Germinal center (tissue), 1 donor: Measurements from ENCODE around the gene ZBTB18.

Experiments
- DNase-seq: peaks from one replicate; pipeline ENCODE4 v3.0.0; 2012; ENCODE audit warnings: mixed read lengths, low spot score

Gene ZBTB18

DNA sequence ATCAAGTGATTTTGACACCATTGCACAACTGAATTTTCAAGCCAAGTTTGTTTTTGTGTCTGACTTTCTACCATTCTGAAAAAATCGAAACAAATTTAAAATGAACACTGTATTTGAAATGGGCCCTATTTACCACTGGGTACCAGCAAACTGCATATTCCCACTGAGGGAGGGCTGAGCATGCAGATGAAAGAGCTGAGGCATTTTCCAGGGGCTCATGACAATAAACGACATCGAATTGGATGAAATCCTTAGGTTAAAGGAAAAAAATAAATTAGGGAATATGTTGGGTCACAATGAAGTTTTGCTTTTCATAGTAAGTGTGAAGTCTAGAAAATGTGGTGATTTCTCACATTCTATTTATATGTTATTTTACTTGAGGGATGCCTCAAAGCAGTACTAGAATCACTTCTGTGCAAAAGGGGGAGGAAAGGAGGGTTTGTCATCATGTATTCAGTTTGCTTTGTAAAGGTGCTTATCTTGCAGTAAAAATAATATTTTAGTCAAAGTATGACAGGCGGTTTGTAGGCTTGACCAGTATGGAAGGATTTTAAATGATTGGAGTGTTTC lies 11.2 kb downstream of the ZBTB18 start:
- no peak for DNase-seq

GRCh38 chr1:244063498-244063897 lies 12.4 kb downstream of the ZBTB18 start:
- no peak for DNase-seq

DNA sequence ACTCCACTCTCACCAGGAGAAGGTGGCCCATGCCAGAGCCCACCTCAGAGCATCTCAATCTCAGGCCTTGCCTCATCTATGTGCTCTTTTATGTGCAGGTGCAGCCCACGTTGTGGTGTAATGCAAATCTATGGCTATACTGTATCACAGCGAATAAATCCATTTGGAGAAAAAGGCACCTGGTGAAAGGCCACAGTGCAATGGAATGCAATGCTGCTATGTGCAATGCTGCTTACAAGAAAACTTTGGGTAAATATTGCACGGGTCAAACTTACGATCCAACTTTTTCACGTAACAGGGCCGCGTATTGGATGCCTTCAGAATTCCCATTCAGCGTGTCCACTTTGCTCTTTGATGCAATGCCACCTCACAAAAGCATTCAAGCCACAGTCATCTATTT lies 13.5 kb downstream of the ZBTB18 start:
- no peak for DNase-seq

GRCh38 chr1:244065063-244065793 lies 14.1 kb downstream of the ZBTB18 start:
- no peak for DNase-seq

DNA sequence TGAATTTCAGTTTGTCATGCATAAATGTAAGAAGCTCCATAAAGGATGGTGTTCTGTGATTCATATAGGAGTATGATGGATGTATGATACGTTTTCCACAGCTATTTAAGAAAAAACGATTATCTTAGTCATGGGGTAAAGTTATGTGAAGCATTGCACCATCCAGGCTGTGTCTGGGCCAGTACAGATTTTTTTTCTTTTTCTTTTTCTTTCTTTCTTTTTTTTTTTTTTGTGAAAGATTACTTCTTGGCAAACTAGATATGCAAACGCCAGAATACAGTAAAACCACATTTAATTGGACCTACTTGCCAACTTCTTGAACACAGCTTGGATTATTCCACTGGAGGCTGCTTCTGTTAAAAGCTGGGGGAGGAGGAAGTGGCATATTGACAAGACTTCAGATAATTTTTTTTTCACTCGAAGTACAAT lies 14.9 kb downstream of the ZBTB18 start:
- DNase-seq, result no peak

GRCh38 chr1:244066954-244067716 lies 16.1 kb downstream of the ZBTB18 start:
- DNase-seq, result no peak

- no peak for DNase-seq
Measured at GRCh38 chr1:244067893-244068292, 16.8 kb downstream of the ZBTB18 start.

DNA sequence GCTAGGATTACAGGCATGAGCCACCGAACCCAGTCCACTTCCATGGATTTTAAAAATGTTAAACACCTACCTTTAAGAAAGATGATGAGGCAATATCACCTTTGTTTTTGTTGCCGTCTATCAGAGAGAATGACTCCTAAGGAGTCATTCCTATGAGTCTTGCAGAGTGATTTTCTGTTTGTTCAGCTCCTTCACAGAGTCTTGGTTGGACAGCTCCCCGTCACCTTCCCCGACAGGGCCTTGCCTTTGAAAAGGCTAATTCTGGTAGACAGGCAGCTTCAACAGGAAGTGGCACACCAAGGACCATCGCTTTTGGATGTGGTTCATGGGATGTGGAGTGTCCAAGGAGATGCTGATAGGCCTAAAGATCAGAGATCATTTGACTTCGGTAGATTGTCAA lies 17.5 kb downstream of the ZBTB18 start:
- DNase-seq, result no peak

GRCh38 chr1:244069326-244069898 lies 18.3 kb downstream of the ZBTB18 start:
- DNase-seq, result no peak

GRCh38 chr1:244074559-244075171 lies 23.6 kb downstream of the ZBTB18 start:
- DNase-seq, result peak; percentile 43

GRCh38 chr1:244075247-244075722 lies 24.2 kb downstream of the ZBTB18 start:
- DNase-seq, result peak; percentile 24

- DNase-seq, result no peak
Measured at GRCh38 chr1:244076740-244077139, 25.7 kb downstream of the ZBTB18 start.

DNA sequence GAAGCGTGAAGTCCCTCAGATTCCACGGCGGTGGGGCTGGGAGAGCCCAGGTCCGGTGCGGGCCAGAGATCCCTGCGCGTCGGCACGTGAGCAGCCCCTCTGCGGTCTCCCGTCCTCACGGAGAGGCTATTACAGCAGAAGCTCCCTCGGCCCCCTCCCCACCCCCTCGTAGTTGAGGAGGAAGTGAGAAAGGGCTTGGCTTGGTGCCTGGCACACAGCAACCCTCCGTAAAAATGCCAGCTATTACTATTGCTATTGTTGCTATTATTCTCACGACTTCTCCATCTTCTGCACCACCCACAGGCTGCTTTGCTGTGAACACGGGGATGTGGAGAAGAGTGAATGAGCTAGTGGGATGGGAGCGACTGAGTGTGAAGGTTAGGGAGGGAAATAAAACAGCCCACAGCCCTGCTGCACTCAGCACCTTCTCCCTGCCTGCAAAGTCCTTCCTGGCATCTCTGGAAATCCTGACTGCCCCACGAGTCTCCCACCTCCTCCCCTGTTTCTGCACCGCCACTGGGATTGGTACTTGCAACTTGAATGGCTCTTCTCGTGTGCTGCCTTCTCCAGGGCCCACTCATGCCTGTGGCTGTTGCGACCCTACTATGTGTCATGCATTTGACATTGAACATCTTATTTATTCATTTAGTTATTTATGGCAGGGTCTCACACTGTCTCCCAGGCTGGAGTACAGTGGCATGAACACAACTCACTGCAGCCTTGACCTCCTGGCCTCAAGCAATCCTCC lies 26.6 kb downstream of the ZBTB18 start:
- DNase-seq, result no peak

DNA sequence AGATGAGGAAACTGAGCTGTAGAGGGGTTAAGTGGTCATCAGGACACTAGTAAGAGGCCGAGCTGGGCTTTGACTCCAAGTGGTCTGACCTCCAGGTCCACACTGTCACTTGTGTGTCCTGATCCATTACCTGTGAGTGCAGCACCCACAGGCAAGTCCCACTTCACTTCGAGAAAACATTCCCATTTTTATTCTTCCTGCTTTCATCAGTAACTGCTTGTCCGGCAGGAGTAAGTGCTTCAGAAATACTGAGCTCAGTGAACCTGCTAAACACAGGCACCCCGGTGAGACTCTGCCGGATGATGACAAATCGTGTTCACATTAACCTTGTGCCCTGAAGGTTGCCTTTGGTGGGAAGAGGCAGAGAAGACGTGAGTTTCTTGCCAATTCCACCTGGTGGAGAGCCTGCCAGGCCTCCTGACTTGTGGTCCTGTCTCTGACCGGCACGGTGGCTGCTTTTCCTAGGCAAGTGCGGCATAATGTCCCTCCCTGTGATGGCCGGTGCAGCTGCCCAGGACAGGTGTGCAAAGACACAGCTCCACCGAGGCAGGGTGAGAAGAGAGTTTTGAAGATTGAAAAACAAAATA lies 29.4 kb downstream of the ZBTB18 start:
- DNase-seq, result no peak

- no peak for DNase-seq
Measured at GRCh38 chr1:244082969-244083368, 31.9 kb downstream of the ZBTB18 start.

- DNase-seq, result no peak
Measured at GRCh38 chr1:244083383-244083943, 32.4 kb downstream of the ZBTB18 start.

DNA sequence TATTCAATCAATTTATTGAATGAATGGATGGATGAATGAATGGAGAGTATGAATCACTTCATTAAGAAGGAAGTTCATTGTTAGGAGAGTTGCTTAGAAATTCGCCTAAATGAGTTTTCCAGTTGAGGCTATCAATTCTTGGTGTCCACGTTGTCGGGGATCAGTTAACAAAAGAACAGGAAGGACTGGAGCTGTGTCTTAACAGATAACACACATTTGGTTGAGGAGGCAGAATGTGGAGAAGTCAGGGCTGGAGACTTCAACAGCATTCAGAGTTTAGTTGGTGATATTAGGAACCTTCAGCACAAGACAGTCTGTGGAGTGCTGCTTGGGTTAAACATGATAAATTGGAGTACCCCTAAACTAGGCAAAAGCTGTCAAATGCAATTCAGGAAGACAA lies 33.7 kb downstream of the ZBTB18 start:
- no peak for DNase-seq

- no peak for DNase-seq
Measured at GRCh38 chr1:244085891-244086290, 34.8 kb downstream of the ZBTB18 start.

- DNase-seq, result no peak
Measured at GRCh38 chr1:244087021-244087560, 36.0 kb downstream of the ZBTB18 start.

GRCh38 chr1:244087611-244088010 lies 36.5 kb downstream of the ZBTB18 start:
- DNase-seq, result no peak
